ENCODE results near the gene CPAMD8. TPM values are rescaled to one million over a fixed set of nuclear protein-coding genes. Genes with fewer than 3 reads are reported as not detected.

Gene CPAMD8
- total and polyA plus RNA-seq, 2 donors (not counting 3 experiments of a cell fraction or from before 2014, with no cell fraction given) = 2.2 to 3.9 TPM

- Histone ChIP-seq H3K4me3 (replicated peaks in 1 of 3; ENCODE audit: insufficient read depth in 1 of 3, low read depth in 1 of 3, low read length in 3 of 3) (no peak overlapping the region), H3K9me3 (replicated peaks; ENCODE audit: control insufficient read depth, insufficient read depth, low read length) (no peaks in the 10 kb centered on the region), H3K4me1 (ENCODE audit: control insufficient read depth, extremely low read depth, insufficient read depth, low read length) (no peaks in the 10 kb centered on the region), H3K9ac (replicated peaks; ENCODE audit: extremely low read depth, insufficient read depth, low read length) (no peak overlapping the region), H3K9me1 (replicated peaks; ENCODE audit: control insufficient read depth, extremely low read depth, insufficient read depth, low read length) (no peaks in the 10 kb centered on the region), H3K36me3 (ENCODE audit: control insufficient read depth in 2 of 2, extremely low read depth in 1 of 2, insufficient read depth in 2 of 2, low read length in 2 of 2) (no peaks in the 10 kb centered on the region), H4K20me1 (replicated peaks; ENCODE audit: control insufficient read depth, extremely low read depth, insufficient read depth, low read length) (no peaks in the 10 kb centered on the region), H3K4me2 (ENCODE audit: insufficient read depth, low read length) (no peak overlapping the region), H3K27me3 (ENCODE audit: control insufficient read depth in 2 of 2, insufficient read depth in 2 of 2, low read length in 2 of 2) (no peaks in the 10 kb centered on the region), H3K27ac (ENCODE audit: insufficient read depth, low read depth, low read length) (no peak overlapping the region), H2AFZ (ENCODE audit: low read depth, low read length) (no peak overlapping the region), H3K79me2 (ENCODE audit: control insufficient read depth, insufficient read depth, low read length) (no peaks in the 10 kb centered on the region)
- no TSS peak for BruUV-seq (replicated peaks)
- dilution Hi-C loops (cut with MboI; ENCODE audit: extremely low pct_ligation_motif_present, low sequenced_read_pairs) = no loop called here
- CTCF ChIA-PET = interaction anchor here (1.5 kb wide), 1 partner anchor 207 kb away, joined by 4 read pairs; no protein-coding TSS in a partner anchor
- POLR2A ChIA-PET = no interaction called here
- no peak for DNase-seq (ENCODE audit: low read depth, low spot score)
- TF ChIP-seq FOS (IDR thresholded peaks at IDR 0.05; ENCODE audit: borderline replicate concordance, insufficient read depth, low read length) = no peak
- no peak for TF ChIP-seq GATA2 (IDR thresholded peaks at IDR 0.05; ENCODE audit: insufficient read depth, insufficient read length, low read depth, low read length)
- TF ChIP-seq MYC (IDR thresholded peaks at IDR 0.05; ENCODE audit: low read depth, low read length) = no peak
- TF ChIP-seq POLR2AphosphoS5 (IDR thresholded peaks at IDR 0.05; ENCODE audit: insufficient read depth, low read depth, low read length) = no peak
- TF ChIP-seq JUN (IDR thresholded peaks at IDR 0.05; ENCODE audit: borderline replicate concordance, insufficient read depth, insufficient read length, low read depth) = no peak
- no peak for TF ChIP-seq CTCF (IDR thresholded peaks at IDR 0.05; ENCODE audit: extremely low read depth in 1 of 2, insufficient read depth in 1 of 2, low read depth in 1 of 2, low read length in 2 of 2)
- TF ChIP-seq POLR2A (IDR thresholded peaks at IDR 0.05; ENCODE audit: low read depth, low read length) = no peak
- TF ChIP-seq EZH2 (IDR thresholded peaks at IDR 0.05; ENCODE audit: borderline replicate concordance, low read depth, low read length, severe bottlenecking) = no peak
- no peak for TF ChIP-seq MAX (IDR thresholded peaks at IDR 0.05; ENCODE audit: insufficient read depth, insufficient read length)
- no peak for FAIRE-seq
- intact Hi-C loops (cut with micrococcal nuclease) = no loop called here
Observed at GRCh38 chr19:16921766-16922591, 104.6 kb downstream of the CPAMD8 start.

Measured in endothelial cell of umbilical vein (primary cell).